HepG2 (cell line): Measurements from ENCODE around the gene COL26A1.
"Not testable (repeated sequence)": the region's sequence is repeated elsewhere in the genome, so short reads cannot be mapped to it uniquely, and the experiment has no call there.

Experiments
- ZNF44 ChIP-seq: sonication (generic); formaldehyde crosslinking; IDR thresholded peaks from 2 replicates; pipeline ENCODE4 v1.5.1; 2020; ENCODE audit warnings: mild to moderate bottlenecking, missing genetic modification reagents
- TF ChIP-seq, protein P1 (sequence below): fragments of 450-650 bp; IDR thresholded peaks from 2 replicates; pipeline ENCODE4 v1.6.1; 2016
- TF ChIP-seq, protein P2 (sequence below): sonication (generic); formaldehyde crosslinking; IDR thresholded peaks from 2 replicates; pipeline ENCODE4 v1.4.0; 2020; ENCODE audit warnings: missing genetic modification reagents

DNA sequence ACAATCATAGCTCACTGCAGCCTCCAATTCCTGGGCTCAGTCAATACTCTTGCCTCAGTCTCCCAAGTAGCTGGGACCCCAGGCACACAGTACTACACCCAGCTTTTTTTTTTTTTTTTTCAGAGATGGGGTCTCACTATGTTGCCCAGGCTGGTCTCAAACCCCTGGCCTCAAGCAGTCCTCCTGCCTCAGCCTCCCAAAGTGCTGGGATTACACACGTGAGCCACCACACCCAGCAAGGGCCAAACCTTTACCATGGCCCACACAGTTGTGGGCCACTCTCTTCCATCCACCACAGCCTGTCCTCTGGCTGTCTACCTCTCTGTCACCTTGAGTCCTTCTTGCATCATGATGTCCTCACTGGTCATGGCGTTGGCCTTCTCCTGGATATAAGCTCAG lies 242.3 kb downstream of the COL26A1 start:
- not testable (repeated sequence) for TF ChIP-seq ZNF44 (CRISPR knock-in tag)
- TF ChIP-seq, protein P1, sequence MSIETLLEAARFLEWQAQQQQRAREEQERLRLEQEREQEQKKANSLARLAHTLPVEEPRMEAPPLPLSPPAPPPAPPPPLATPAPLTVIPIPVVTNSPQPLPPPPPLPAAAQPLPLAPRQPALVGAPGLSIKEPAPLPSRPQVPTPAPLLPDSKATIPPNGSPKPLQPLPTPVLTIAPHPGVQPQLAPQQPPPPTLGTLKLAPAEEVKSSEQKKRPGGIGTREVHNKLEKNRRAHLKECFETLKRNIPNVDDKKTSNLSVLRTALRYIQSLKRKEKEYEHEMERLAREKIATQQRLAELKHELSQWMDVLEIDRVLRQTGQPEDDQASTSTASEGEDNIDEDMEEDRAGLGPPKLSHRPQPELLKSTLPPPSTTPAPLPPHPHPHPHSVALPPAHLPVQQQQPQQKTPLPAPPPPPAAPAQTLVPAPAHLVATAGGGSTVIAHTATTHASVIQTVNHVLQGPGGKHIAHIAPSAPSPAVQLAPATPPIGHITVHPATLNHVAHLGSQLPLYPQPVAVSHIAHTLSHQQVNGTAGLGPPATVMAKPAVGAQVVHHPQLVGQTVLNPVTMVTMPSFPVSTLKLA = not testable (repeated sequence)
- TF ChIP-seq, protein P2, sequence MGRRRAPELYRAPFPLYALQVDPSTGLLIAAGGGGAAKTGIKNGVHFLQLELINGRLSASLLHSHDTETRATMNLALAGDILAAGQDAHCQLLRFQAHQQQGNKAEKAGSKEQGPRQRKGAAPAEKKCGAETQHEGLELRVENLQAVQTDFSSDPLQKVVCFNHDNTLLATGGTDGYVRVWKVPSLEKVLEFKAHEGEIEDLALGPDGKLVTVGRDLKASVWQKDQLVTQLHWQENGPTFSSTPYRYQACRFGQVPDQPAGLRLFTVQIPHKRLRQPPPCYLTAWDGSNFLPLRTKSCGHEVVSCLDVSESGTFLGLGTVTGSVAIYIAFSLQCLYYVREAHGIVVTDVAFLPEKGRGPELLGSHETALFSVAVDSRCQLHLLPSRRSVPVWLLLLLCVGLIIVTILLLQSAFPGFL (CRISPR knock-in tag) = not testable (repeated sequence)
